ENCODE data around the gene TJAP1. TPM values are rescaled to one million over a fixed set of nuclear protein-coding genes. Genes with fewer than 3 reads are reported as not detected.

TJAP1 gene
- total RNA-seq, 1 donor from 2014 or later: 12.9 TPM

DNA sequence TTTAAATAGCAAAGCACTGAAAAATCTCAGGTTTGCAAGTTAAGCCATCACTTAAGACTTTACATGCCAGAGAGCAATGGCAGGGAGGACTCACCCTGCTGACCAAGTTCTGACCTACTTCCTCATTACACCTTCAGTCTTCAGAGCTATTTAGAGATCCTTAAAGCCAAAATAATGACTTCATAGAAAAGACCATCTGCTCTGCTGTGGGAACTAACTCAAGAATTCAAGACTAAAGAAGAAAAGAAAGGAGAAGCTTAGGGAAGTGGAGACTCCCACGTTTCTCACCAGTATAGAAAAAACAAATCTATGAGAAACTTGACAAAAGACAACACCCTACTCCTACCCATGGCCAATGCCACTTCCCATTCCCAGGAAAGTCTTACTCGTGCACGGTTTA, 69.9 kb downstream of the TJAP1 start:
- Histone ChIP-seq H3K27me3 (no peaks in the 10 kb centered on the region), H3K27ac (no peak overlapping the region), H2AFZ (replicated peaks) (no peak overlapping the region), H3K4me2 (no peak overlapping the region), H3K9ac (no peak overlapping the region), H3K4me3 (no peak overlapping the region), H3K4me1 (no peaks in the 10 kb centered on the region), H4K20me1 (ENCODE audit: low read depth) (no peaks in the 10 kb centered on the region), H3K79me2 (ENCODE audit: low read depth) (no peaks in the 10 kb centered on the region), H3K9me3 (ENCODE audit: low read depth) (no peaks in the 10 kb centered on the region), H3F3A (ENCODE audit: low read depth) (no peaks in the 10 kb centered on the region), H3K36me3 (peaks cover 48% of the 10 kb centered on the region)
- Mint-ChIP-seq H3K9me3 (no peaks in the 10 kb centered on the region), H3K36me3 (peaks cover 28% of the 10 kb centered on the region), H3K4me1 (no peaks in the 10 kb centered on the region), H3K27ac (no peak overlapping the region), H3K27me3 (ENCODE audit: insufficient read depth, low read depth) (no peaks in the 10 kb centered on the region), H3K4me3 (no peak overlapping the region)
- DNase-seq (ENCODE audit: low spot score): no peak
- no peak for TF ChIP-seq EZH2phosphoT487 (IDR thresholded peaks at IDR 0.05)
- no peak for TF ChIP-seq EZH2 (IDR thresholded peaks at IDR 0.05)
- TF ChIP-seq, protein P1, sequence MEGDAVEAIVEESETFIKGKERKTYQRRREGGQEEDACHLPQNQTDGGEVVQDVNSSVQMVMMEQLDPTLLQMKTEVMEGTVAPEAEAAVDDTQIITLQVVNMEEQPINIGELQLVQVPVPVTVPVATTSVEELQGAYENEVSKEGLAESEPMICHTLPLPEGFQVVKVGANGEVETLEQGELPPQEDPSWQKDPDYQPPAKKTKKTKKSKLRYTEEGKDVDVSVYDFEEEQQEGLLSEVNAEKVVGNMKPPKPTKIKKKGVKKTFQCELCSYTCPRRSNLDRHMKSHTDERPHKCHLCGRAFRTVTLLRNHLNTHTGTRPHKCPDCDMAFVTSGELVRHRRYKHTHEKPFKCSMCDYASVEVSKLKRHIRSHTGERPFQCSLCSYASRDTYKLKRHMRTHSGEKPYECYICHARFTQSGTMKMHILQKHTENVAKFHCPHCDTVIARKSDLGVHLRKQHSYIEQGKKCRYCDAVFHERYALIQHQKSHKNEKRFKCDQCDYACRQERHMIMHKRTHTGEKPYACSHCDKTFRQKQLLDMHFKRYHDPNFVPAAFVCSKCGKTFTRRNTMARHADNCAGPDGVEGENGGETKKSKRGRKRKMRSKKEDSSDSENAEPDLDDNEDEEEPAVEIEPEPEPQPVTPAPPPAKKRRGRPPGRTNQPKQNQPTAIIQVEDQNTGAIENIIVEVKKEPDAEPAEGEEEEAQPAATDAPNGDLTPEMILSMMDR (IDR thresholded peaks at IDR 0.05): no peak

Small RNA genes lying within 50 kb of the gene (microRNA-seq; reads per million reads assigned to microRNA genes)
- not detected for gene MIR6780B

Small RNA genes lying within 50 kb of the gene (small RNA-seq; reads per million reads assigned to genes)
- gene MIR6780B: not detected
- gene RF00426: not detected
- not detected for gene RNU6-1113P

Other genes starting within 250 kb of the TJAP1 start
- gene DNPH1, start 248.1 kb upstream of the TJAP1 start, total RNA-seq (ENCODE audit: low replicate concordance): 25.2 and 113 TPM in 2 replicates
- 1.7 and 3.2 TPM in 2 replicates for gene TTBK1, start 234.1 kb upstream of the TJAP1 start, total RNA-seq (ENCODE audit: low replicate concordance)
- not detected in 2 replicates for gene SLC22A7, start 179.3 kb upstream of the TJAP1 start, total RNA-seq (ENCODE audit: low replicate concordance)
- 21.3 and 35.4 TPM in 2 replicates for gene CRIP3, start 168.7 kb upstream of the TJAP1 start, total RNA-seq (ENCODE audit: low replicate concordance)
- gene ZNF318, start 107.9 kb upstream of the TJAP1 start, total RNA-seq (ENCODE audit: low replicate concordance): 17.6 TPM in 2 replicates
- gene ABCC10, start 50.0 kb upstream of the TJAP1 start, total RNA-seq (ENCODE audit: low replicate concordance): 10.1 and 14.6 TPM in 2 replicates
- 1.1 TPM in 1 of 2 replicates, not detected in the other for gene DLK2, start 22.0 kb upstream of the TJAP1 start, total RNA-seq (ENCODE audit: low replicate concordance)
- 0.37 TPM in 1 of 2 replicates, not detected in the other for gene LRRC73, start 32.8 kb downstream of the TJAP1 start, total RNA-seq (ENCODE audit: low replicate concordance)
- 102 and 117 TPM in 2 replicates for gene YIPF3, start 39.4 kb downstream of the TJAP1 start, total RNA-seq (ENCODE audit: low replicate concordance)
- gene POLR1C, start 39.5 kb downstream of the TJAP1 start, total RNA-seq (ENCODE audit: low replicate concordance): 23.2 and 24.4 TPM in 2 replicates
- gene XPO5, start 98.5 kb downstream of the TJAP1 start, total RNA-seq (ENCODE audit: low replicate concordance): 62.5 and 65.0 TPM in 2 replicates
- 10.7 and 17.0 TPM in 2 replicates for gene POLH, start 98.6 kb downstream of the TJAP1 start, total RNA-seq (ENCODE audit: low replicate concordance)
- 45.5 and 77.1 TPM in 2 replicates for gene GTPBP2, start 151.7 kb downstream of the TJAP1 start, total RNA-seq (ENCODE audit: low replicate concordance)
- gene MAD2L1BP, start 158.3 kb downstream of the TJAP1 start, total RNA-seq (ENCODE audit: low replicate concordance): 52.0 and 88.1 TPM in 2 replicates
- gene RSPH9, start 167.5 kb downstream of the TJAP1 start, total RNA-seq (ENCODE audit: low replicate concordance): 0.47 and 1.4 TPM in 2 replicates
- 34.5 and 52.7 TPM in 2 replicates for gene MRPS18A, start 210.2 kb downstream of the TJAP1 start, total RNA-seq (ENCODE audit: low replicate concordance)

Data from neural progenitor cell (in vitro differentiated cells).